DND-41 (cell line): ENCODE results near the gene NBEA.

Experiments used
- EZH2 ChIP-seq: IDR thresholded peaks from 3 replicates; pipeline ENCODE4 v1.6.1; 2012; ENCODE audit warnings: borderline replicate concordance, low read depth, mild to moderate bottlenecking, moderate library complexity, low read length, inconsistent platforms; ENCODE audit not compliant: severe bottlenecking
- TF ChIP-seq, protein P1 (sequence below): IDR thresholded peaks from 2 replicates; pipeline ENCODE4 v1.5.1; 2012; ENCODE audit warnings: borderline replicate concordance, low read length, moderate library complexity, mild to moderate bottlenecking; ENCODE audit not compliant: poor library complexity, severe bottlenecking; ENCODE audit errors: extremely low read depth

DNA sequence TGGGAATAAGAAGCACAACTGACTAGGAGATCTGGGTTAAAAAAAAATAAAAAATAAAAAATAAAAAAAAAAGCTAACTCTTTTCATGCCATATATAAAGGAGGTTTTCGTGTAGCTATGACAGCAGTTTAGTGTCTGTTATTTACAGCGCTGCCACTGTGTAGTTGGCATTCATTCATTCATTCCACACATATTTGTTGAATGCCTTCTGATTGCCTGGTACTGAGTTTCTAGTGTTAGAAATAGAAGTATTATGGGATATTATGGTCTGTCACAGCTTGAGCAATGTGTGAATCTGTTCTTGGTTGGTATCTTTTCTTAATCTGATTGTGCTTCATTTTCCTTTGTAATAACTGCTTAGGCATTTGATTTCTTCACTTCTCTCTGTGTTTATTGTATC lies 237.4 kb downstream of the NBEA start:
- no peak for TF ChIP-seq EZH2
- TF ChIP-seq, protein P1, sequence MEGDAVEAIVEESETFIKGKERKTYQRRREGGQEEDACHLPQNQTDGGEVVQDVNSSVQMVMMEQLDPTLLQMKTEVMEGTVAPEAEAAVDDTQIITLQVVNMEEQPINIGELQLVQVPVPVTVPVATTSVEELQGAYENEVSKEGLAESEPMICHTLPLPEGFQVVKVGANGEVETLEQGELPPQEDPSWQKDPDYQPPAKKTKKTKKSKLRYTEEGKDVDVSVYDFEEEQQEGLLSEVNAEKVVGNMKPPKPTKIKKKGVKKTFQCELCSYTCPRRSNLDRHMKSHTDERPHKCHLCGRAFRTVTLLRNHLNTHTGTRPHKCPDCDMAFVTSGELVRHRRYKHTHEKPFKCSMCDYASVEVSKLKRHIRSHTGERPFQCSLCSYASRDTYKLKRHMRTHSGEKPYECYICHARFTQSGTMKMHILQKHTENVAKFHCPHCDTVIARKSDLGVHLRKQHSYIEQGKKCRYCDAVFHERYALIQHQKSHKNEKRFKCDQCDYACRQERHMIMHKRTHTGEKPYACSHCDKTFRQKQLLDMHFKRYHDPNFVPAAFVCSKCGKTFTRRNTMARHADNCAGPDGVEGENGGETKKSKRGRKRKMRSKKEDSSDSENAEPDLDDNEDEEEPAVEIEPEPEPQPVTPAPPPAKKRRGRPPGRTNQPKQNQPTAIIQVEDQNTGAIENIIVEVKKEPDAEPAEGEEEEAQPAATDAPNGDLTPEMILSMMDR: no peak
